HG02973 (cell line): Measurements from ENCODE around the gene KIF1B.
"Not testable (repeated sequence)": the region's sequence is repeated elsewhere in the genome, so short reads cannot be mapped to it uniquely, and the experiment has no call there.

Experiments used
- ATAC-seq: cut with Tn5 transposase; IDR thresholded peaks from one replicate; pipeline ENCODE4 v1.9.1; 2021; ENCODE audit warnings: moderate library complexity; ENCODE audit not compliant: unreplicated experiment

KIF1B gene

GRCh38 chr1:10380594-10381275 is 170.4 kb downstream of the KIF1B start:
- no peak for ATAC-seq

GRCh38 chr1:10383630-10384029 is 173.3 kb downstream of the KIF1B start:
- no peak for ATAC-seq

GRCh38 chr1:10384219-10384618 is 173.8 kb downstream of the KIF1B start:
- no peak for ATAC-seq

GRCh38 chr1:10386761-10387676 is 176.6 kb downstream of the KIF1B start:
- no peak for ATAC-seq

GRCh38 chr1:10387677-10388386 is 177.5 kb downstream of the KIF1B start:
- no peak for ATAC-seq

- no peak for ATAC-seq
These were observed 178.0 kb downstream of the KIF1B start for GRCh38 chr1:10388387-10388715.

GRCh38 chr1:10389271-10389973 is 179.1 kb downstream of the KIF1B start:
- ATAC-seq = no peak

GRCh38 chr1:10396870-10397269 is 186.5 kb downstream of the KIF1B start:
- no peak for ATAC-seq

- no peak for ATAC-seq
These were observed 187.9 kb downstream of the KIF1B start for GRCh38 chr1:10398278-10398733.

GRCh38 chr1:10398734-10399443 is 188.5 kb downstream of the KIF1B start, which contains the start of gene PGD:
Gene PGD (plus strand): TSS chr1:10399064. CDS start chr1:10399118, 54 bp downstream.
- peak; percentile 90 for ATAC-seq

- ATAC-seq = no peak
These were observed 189.1 kb downstream of the KIF1B start for GRCh38 chr1:10399444-10399941.

GRCh38 chr1:10400013-10400412 is 189.6 kb downstream of the KIF1B start:
- no peak for ATAC-seq

GRCh38 chr1:10401281-10401680 is 190.9 kb downstream of the KIF1B start:
- ATAC-seq = no peak

GRCh38 chr1:10402729-10403274 is 192.4 kb downstream of the KIF1B start:
- no peak for ATAC-seq

- no peak for ATAC-seq
These were observed 196.8 kb downstream of the KIF1B start for GRCh38 chr1:10407201-10407600.

GRCh38 chr1:10415211-10415930 is 205.0 kb downstream of the KIF1B start:
- no peak for ATAC-seq

GRCh38 chr1:10415967-10416366 is 205.6 kb downstream of the KIF1B start:
- not testable (repeated sequence) for ATAC-seq

GRCh38 chr1:10418741-10419140 is 208.4 kb downstream of the KIF1B start:
- ATAC-seq = not testable (repeated sequence)

- ATAC-seq = no peak
These were observed 209.0 kb downstream of the KIF1B start for GRCh38 chr1:10419351-10419750.
